Activated naive CD4-positive, alpha-beta T cell treated with anti-CD3 and anti-CD28 coated beads for 36 hours (primary cell): ENCODE results near the gene BAD. TPM values are rescaled to one million over a fixed set of nuclear protein-coding genes. Genes with fewer than 3 reads are reported as not detected.
"Not testable (repeated sequence)": the region's sequence is repeated elsewhere in the genome, so short reads cannot be mapped to it uniquely, and the experiment has no call there.

Source experiments
- CTCF ChIA-PET: fragments of 350-600 bp; sonication (Branson Sonifier 250); formaldehyde crosslinking; loops from one replicate; lab custom pipeline; 2021; ENCODE audit warnings: antibody characterized with exemption; lab: Charles Lee
- DNase-seq: peaks from one replicate; pipeline ENCODE4 v3.0.0-alpha.2; 2020
- H3K27ac Mint-ChIP-seq: one replicate; pipeline ENCODE4 v1.8.0; 2021; ENCODE audit warnings: mild to moderate bottlenecking, mixed read lengths
- H3K27me3 Mint-ChIP-seq: one replicate; pipeline ENCODE4 v1.8.0; 2021; ENCODE audit warnings: low read depth, mixed read lengths
- H3K36me3 Mint-ChIP-seq: one replicate; pipeline ENCODE4 v1.8.0; 2021; ENCODE audit warnings: low read depth, mixed read lengths
- H3K4me1 Mint-ChIP-seq: one replicate; pipeline ENCODE4 v1.8.0; 2021; ENCODE audit warnings: low read depth, mixed read lengths
- H3K4me3 Mint-ChIP-seq: one replicate; pipeline ENCODE4 v1.8.0; 2021; ENCODE audit warnings: mild to moderate bottlenecking, moderate library complexity, mixed read lengths
- H3K9me3 Mint-ChIP-seq: one replicate; pipeline ENCODE4 v1.8.0; 2021; ENCODE audit warnings: mixed read lengths
- intact Hi-C: fragments of 100-400 bp; cut with micrococcal nuclease; formaldehyde crosslinking; loops from one replicate; pipeline ENCODE4 v1.15.1; 2023
- total RNA-seq, 2 experiments: library from RNA; stranded (reverse); gene quantifications; one replicate each; pipeline ENCODE4 v1.2.3, GENCODE V29; 2021

BAD gene
- total RNA-seq, 2 experiments from 2014 or later: 12.8 to 14.3 TPM

DNA sequence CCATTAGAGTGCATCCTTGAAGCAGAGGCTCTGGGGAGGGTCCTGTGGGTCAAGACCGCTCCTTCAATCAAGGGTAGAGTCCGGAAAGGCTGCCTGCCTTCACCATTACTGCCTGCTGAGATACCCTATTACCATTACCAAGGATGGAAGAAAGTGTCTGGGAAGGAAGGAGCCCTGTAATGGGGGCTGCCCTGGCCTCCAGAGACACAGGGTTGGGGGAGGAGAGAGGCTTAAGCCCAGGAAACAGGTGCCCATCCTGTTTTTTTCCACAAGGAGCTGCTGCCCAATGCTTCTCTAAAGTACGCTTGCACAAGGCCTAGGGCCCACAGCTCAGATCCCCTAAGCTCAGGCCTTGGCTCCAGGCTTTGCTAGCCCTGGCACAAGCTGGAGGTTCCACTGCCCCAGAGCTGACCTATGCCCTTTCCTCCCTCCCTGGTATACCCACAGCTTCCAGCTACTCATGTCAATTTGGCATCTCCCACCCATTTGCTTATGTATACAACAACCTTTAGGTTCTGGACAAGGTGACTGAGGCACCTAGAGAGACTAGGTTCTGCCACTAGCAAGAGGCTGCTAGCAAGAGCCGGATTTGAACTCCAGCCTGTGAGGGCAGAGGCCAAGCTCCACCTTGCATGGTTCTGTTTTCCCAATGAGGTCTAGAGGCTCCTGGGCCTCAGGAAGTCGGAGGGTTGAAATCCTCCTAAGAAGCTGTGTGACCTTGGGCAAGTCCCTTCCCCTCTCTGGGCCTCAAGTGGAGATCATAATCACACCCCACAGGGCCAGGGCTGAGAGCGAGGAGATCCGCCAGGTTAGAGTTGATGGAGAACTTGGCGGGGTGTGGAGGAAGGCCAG, 34.7 kb downstream of the BAD start:
- Mint-ChIP-seq H3K36me3 (peaks cover 1% of the 10 kb centered on the region), H3K27ac (no peak overlapping the region), H3K4me3 (peak overlapping the region; percentile 4), H3K4me1 (peaks cover 17% of the 10 kb centered on the region), H3K27me3 (no peaks in the 10 kb centered on the region), H3K9me3 (no peaks in the 10 kb centered on the region)
- intact Hi-C loops: loop anchor here (10.0 kb wide), 1 partner anchor 835 kb away; the partner anchor contains the start of genes CDCA5 and ZFPL1
- CTCF ChIA-PET: interaction anchor here (0.6 to 4.1 kb wide), 10 partner anchors 20 to 105 kb away, joined by 3 to 27 read pairs (median 7); partner anchors contain the start of genes CATSPERZ, ESRRA and FERMT3
- no peak for DNase-seq

DNA sequence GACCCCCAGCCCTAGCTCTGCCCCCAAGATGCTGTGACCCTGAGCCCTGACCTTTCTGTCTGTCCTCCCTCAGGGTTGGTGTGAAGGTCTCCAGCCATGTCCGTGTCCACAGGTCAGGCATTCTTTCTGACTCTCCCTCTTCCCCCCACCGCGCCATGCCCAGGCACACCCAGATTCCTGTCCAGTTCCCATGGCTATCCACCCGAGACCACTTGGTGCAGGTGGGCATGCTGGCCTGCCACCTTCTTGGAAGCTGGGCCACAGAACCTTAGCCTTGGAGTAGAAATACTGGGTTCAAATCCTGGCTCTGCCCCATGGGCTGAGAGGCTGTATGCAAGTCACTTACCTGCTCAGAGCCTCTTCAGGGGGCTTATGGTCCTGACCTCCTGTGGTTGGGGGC, 35.4 kb downstream of the BAD start:
- DNase-seq: no peak
- H3K27me3 Mint-ChIP-seq: no peaks in the 10 kb centered on the region
- H3K9me3 Mint-ChIP-seq: no peaks in the 10 kb centered on the region
- H3K4me1 Mint-ChIP-seq: peaks cover 17% of the 10 kb centered on the region
- CTCF ChIA-PET: interaction anchor here (1.5 to 4.1 kb wide), 3 partner anchors 23 to 55 kb away, joined by 5 to 23 read pairs (median 10); partner anchors contain the start of gene ESRRA
- H3K36me3 Mint-ChIP-seq: peaks cover 1% of the 10 kb centered on the region
- no peak overlapping the region for H3K4me3 Mint-ChIP-seq
- intact Hi-C loops: loop anchor here (10.0 kb wide), 1 partner anchor 836 kb away; the partner anchor contains the start of genes CDCA5 and ZFPL1
- H3K27ac Mint-ChIP-seq: no peak overlapping the region

DNA sequence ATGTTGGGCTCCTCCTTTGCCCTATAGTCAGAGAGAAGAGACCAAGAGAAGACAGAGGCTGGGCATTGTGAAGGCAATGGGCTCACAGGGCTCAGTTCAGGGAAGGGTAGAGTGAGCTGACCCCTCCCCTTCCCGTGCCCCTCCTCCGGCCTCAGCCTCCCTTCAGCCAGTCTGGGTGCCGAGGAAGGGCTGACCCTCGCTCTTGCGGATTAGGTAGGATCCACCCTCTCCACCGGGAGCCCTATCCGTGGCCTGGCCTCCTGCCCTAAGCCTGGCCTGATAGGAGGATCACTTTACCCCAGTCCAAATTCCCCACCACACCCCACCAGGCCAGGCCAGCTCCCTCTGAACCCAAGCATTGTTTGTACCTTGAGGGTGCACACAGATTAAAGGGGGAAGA, 35.9 kb downstream of the BAD start:
- Mint-ChIP-seq H3K4me3 (no peak overlapping the region), H3K9me3 (no peaks in the 10 kb centered on the region), H3K4me1 (peaks cover 19% of the 10 kb centered on the region), H3K27me3 (no peaks in the 10 kb centered on the region), H3K36me3 (peaks cover 6% of the 10 kb centered on the region), H3K27ac (no peak overlapping the region)
- CTCF ChIA-PET: interaction anchor here (1.0 to 4.1 kb wide), 4 partner anchors 13 to 56 kb away, joined by 3 to 23 read pairs (median 7); partner anchors contain the start of gene ESRRA
- intact Hi-C loops: loop anchor here (10.0 kb wide), 1 partner anchor 836 kb away; the partner anchor contains the start of genes CDCA5 and ZFPL1
- no peak for DNase-seq

DNA sequence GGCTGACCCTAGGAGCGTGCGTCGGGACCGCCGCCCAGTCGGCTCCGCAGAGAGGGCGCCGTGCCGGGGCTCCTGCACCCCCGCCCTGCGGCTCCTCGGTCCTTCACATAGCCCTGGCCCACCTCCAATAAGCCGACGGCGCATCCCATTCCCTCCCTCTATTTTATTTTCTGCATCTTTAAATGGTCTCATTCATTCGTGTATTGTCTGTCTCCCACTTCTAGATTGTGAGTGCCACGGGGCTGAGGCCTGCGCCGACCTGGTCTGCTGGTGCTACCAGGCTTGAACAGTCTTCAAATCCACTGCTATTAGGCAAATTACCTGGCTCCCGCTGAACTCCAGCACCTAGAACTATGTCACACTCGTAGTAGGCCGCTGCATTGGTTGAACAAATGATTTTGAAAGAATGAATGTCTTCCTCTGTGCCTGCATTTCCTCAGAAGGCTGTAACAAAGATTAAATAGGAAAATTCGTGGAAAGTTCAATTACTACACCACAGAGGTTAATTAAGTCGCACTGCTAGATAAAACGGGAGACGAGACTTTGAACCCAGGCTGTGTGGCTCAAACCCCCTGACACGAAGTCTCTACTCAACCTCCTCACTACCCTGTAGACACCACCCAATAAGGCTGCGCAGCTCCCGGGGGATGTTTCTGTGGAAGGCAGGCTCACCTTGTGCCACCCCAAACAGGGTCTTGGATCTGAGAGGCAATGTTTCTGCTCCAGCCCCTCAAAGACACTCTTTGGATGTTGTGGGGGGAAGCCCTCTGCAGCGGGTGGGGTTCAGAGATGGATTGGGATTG, 36.5 kb downstream of the BAD start:
- peaks cover 25% of the 10 kb centered on the region for H3K4me1 Mint-ChIP-seq
- H3K36me3 Mint-ChIP-seq: peaks cover 11% of the 10 kb centered on the region
- intact Hi-C loops: loop anchor here (2.0 to 10.0 kb wide), 2 partner anchors 17 to 837 kb away; partner anchors contain the start of genes CDCA5, DNAJC4 and ZFPL1
- H3K27ac Mint-ChIP-seq: no peak overlapping the region
- H3K4me3 Mint-ChIP-seq: peak overlapping the region; percentile 52
- H3K27me3 Mint-ChIP-seq: no peaks in the 10 kb centered on the region
- CTCF ChIA-PET: interaction anchor here (0.7 to 1.3 kb wide), 3 partner anchors 14 to 54 kb away, joined by 3 to 4 read pairs (median 3); no protein-coding TSS in a partner anchor
- no peak for DNase-seq
- no peaks in the 10 kb centered on the region for H3K9me3 Mint-ChIP-seq

DNA sequence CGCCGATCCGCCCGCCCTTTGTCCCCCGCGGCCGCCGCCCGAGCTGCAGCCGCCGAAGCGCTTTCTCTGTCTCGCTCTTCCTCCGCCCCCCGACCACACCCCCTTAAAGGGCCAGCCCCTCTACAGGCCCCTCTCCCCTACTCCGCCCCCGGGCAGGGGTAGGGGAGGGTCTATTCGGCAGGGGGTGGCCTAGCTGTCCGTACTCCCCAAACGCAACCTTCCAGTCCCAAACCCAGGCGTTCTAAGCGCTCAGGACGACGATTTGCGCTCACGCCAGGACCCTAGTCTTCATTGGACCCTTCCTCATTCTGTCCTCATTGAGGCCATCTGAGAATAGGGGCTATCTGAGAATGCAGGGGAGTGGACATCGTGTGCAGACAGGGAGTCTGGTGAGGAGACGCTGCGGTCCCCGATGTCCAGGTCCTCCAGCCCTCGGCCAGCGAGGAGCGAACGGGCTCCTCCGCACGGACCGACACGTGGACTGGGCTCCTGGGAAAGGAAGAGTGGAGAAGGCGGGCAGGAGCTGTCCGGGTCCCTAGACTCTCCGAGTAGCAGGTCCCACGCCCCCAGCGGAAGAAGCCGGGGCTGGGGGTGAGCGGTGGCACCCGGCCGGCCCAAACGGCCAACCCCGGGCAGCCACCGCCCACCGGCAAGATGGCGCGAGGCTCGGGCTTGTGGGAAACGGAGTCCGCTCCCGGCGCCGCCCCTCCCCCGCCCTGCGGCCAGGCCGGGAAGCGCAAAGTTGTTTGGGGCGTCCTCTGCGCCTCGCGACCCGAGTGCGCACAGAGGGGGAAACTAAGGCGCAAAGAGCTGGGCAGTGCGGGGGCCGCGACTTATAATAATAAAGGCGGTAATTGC, 37.4 kb downstream of the BAD start, which contains the start of gene PPP1R14B:
PPP1R14B (minus strand) TSS at position 73 of the 858 bp plus-strand sequence. CDS start 270 bp downstream, outside the sequence.
- CTCF ChIA-PET: interaction anchor here (0.7 to 1.6 kb wide), 4 partner anchors 43 to 55 kb away, joined by 3 to 5 read pairs (median 4); partner anchors contain the start of gene CATSPERZ
- peak; percentile 80 for DNase-seq
- Mint-ChIP-seq H3K4me3 (peak within 1 kb of the TSS; percentile 95), H3K36me3 (peaks cover 14% of the 10 kb centered on the region), H3K27me3 (no peaks in the 10 kb centered on the region), H3K27ac (peak within 1 kb of the TSS; percentile 91), H3K9me3 (no peaks in the 10 kb centered on the region), H3K4me1 (peaks cover 29% of the 10 kb centered on the region)
- intact Hi-C loops: loop anchor here (1.0 to 10.0 kb wide), 7 partner anchors 16 to 838 kb away; partner anchors contain the start of genes BAD, CDCA5, DNAJC4 and ESRRA

DNA sequence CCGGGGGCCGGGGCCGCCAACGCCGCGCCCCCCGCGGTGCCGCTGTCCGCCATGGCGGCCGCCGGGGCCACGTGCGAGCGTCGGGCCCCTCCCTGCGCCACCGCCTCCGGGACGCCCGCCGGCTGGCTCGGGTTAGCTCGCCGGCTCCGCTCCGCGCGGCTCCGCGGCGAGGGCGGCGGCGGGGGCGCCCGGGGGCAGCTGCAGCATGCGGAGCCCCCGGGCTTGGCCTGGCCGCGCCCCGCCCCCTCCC, 37.9 kb downstream of the BAD start:
- H3K27me3 Mint-ChIP-seq, DNase-seq, H3K9me3 Mint-ChIP-seq, H3K27ac Mint-ChIP-seq: not testable (repeated sequence)
- Mint-ChIP-seq H3K36me3 (peaks cover 14% of the 10 kb centered on the region), H3K4me1 (peaks cover 25% of the 10 kb centered on the region), H3K4me3 (peak overlapping the region; percentile 78)
- CTCF ChIA-PET: interaction anchor here (1.1 to 1.9 kb wide), 3 partner anchors 42 to 58 kb away, joined by 5 to 6 read pairs (median 5); partner anchors contain the start of gene CATSPERZ
- intact Hi-C loops: loop anchor here (1.0 to 10.0 kb wide), 7 partner anchors 16 to 838 kb away; partner anchors contain the start of genes BAD, CDCA5, DNAJC4 and ESRRA

DNA sequence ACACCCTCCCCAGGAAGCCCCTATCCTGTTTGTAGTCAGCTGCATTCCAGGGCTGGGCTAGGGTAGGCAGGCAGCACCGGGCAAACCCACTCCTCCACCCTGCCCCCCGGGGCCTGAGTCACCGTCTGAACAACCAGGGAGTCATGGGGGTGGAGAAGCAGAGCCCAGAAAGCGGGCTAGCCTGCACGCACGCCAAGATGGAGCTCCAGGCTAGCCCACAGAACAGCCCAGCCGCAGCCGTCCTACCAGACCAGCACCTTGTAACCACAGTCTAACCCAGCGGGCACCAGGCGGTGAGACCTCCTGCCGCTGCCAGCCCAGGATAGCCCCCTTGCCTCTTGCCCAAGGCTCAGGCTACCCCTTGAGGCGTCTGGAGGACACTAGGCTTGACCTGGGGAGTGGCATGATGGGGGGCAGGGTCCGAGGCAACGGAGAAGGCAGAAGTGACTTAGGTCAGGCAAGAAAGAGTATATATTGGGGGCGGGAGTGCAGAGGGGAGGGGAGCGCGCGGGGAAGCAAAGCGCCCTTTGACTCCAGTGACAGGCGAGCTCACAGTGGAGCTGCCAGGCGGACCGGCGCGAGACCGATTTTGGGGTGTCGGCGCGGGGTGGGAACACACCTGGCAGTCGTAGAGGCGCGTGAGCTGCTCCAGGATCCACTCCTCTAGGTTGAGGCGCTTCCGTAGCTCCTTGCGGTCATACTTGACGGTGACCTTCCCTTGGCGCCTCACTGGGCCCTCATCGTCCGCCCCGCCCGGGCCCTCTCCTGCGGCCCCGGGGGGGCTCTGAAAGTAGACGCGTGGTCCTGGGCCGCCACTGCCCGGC, 38.5 kb downstream of the BAD start:
- Mint-ChIP-seq H3K4me1 (peaks cover 25% of the 10 kb centered on the region), H3K27me3 (no peaks in the 10 kb centered on the region), H3K27ac (peak overlapping the region; percentile 91), H3K36me3 (peaks cover 14% of the 10 kb centered on the region), H3K9me3 (no peaks in the 10 kb centered on the region), H3K4me3 (peak overlapping the region; percentile 95)
- CTCF ChIA-PET: interaction anchor here (1.1 to 1.9 kb wide), 4 partner anchors 26 to 58 kb away, joined by 4 to 6 read pairs (median 5); partner anchors contain the start of gene CATSPERZ
- intact Hi-C loops: loop anchor here (1.0 to 10.0 kb wide), 7 partner anchors 15 to 839 kb away; partner anchors contain the start of genes BAD, CDCA5, DNAJC4 and ESRRA
- DNase-seq: peak; percentile 91

DNA sequence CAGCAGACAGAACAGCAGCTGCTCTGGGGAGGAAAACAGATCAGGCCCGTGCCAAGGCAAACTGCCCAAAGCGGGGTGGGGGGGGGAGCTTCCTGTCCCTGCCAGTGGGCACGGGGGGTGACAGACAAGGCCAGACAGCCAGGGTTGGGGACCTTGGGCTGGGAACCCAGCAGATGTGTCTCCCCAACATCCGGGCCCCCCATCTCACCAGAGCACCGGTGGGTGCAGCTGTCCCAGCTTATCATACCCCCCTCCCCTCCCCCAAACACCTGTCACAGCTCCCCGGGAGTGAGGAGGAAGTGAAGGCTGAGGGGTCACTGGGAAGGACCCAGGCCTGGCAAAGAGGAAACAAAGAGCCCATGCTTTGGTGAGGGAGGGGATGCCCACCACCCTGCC, 39.1 kb downstream of the BAD start:
- CTCF ChIA-PET: interaction anchor here (0.8 to 1.9 kb wide), 4 partner anchors 27 to 59 kb away, joined by 3 to 6 read pairs (median 4); no protein-coding TSS in a partner anchor
- no peaks in the 10 kb centered on the region for H3K27me3 Mint-ChIP-seq
- peak; percentile 55 for DNase-seq
- peak overlapping the region; percentile 91 for H3K27ac Mint-ChIP-seq
- intact Hi-C loops: loop anchor here (10.0 kb wide), 1 partner anchor 839 kb away; the partner anchor contains the start of genes CDCA5 and ZFPL1
- H3K4me1 Mint-ChIP-seq: peaks cover 23% of the 10 kb centered on the region
- no peaks in the 10 kb centered on the region for H3K9me3 Mint-ChIP-seq
- H3K4me3 Mint-ChIP-seq: peak overlapping the region; percentile 95
- peaks cover 15% of the 10 kb centered on the region for H3K36me3 Mint-ChIP-seq

DNA sequence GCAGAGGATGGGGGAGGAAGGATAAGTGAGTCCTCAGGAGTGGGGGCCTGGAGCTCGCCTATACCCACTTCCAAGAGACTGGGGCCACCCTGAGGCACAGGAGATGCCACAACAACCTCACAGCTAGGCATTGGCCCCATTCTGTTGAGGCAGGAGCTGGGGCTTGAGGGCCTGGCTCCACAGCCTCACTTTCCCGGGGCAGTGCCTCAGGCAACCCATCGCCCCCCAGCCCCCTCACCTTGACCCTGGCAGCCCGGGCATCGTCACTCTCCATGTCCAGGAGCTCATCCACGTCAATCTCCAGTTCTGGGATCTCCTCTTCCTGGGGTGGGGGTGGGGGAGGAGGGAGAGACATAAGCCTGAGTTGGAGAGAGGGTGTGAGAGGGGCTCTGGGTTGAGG, 39.5 kb downstream of the BAD start:
- Mint-ChIP-seq H3K9me3 (no peaks in the 10 kb centered on the region), H3K4me3 (peak overlapping the region; percentile 95), H3K36me3 (peaks cover 18% of the 10 kb centered on the region), H3K27ac (peak overlapping the region; percentile 91), H3K27me3 (no peaks in the 10 kb centered on the region), H3K4me1 (peaks cover 25% of the 10 kb centered on the region)
- intact Hi-C loops: loop anchor here (5.0 to 10.0 kb wide), 2 partner anchors 632 to 840 kb away; partner anchors contain the start of genes CDCA5, EHD1 and ZFPL1
- no peak for DNase-seq
- CTCF ChIA-PET: interaction anchor here (0.8 to 1.9 kb wide), 3 partner anchors 27 to 59 kb away, joined by 3 to 6 read pairs (median 4); no protein-coding TSS in a partner anchor

DNA sequence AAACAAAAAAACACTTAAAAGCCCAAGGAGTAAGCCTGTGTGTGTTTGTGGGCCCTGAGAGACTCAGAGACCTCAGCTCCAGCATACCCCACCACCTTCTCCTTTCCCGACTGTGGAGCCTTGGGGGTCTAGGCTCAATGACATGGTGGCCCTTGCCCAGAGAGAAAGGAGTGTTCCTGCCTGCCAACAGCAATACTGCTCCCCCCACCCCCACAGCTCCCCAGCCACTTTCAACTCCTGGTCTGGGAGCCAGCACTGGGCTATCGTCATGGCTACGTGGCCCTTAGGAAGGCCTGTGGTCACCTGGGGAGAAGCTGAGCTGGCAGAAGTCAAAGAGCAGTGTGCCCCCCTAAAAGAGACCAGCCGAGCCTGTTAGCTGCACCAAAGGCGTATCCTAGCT, 40.4 kb downstream of the BAD start:
- Mint-ChIP-seq H3K27me3 (no peaks in the 10 kb centered on the region), H3K4me1 (peaks cover 29% of the 10 kb centered on the region), H3K27ac (peak overlapping the region; percentile 71), H3K36me3 (peaks cover 21% of the 10 kb centered on the region), H3K4me3 (peak overlapping the region; percentile 6), H3K9me3 (no peaks in the 10 kb centered on the region)
- CTCF ChIA-PET: interaction anchor here (1.6 to 1.8 kb wide), 3 partner anchors 39 to 60 kb away, joined by 5 to 7 read pairs (median 6); partner anchors contain the start of gene CATSPERZ
- intact Hi-C loops: loop anchor here (5.0 to 10.0 kb wide), 2 partner anchors 633 to 841 kb away; partner anchors contain the start of genes CDCA5, EHD1 and ZFPL1
- no peak for DNase-seq
